GM12872 (cell line): ENCODE measurements around the gene AKAP3.

ENCODE experiments used
- TF ChIP-seq, protein P1 (sequence below): IDR thresholded peaks from 3 replicates; pipeline ENCODE4 v1.5.1; 2011; ENCODE audit warnings: low read depth, mild to moderate bottlenecking, low read length, moderate library complexity; ENCODE audit not compliant: insufficient read depth

AKAP3 gene

DNA sequence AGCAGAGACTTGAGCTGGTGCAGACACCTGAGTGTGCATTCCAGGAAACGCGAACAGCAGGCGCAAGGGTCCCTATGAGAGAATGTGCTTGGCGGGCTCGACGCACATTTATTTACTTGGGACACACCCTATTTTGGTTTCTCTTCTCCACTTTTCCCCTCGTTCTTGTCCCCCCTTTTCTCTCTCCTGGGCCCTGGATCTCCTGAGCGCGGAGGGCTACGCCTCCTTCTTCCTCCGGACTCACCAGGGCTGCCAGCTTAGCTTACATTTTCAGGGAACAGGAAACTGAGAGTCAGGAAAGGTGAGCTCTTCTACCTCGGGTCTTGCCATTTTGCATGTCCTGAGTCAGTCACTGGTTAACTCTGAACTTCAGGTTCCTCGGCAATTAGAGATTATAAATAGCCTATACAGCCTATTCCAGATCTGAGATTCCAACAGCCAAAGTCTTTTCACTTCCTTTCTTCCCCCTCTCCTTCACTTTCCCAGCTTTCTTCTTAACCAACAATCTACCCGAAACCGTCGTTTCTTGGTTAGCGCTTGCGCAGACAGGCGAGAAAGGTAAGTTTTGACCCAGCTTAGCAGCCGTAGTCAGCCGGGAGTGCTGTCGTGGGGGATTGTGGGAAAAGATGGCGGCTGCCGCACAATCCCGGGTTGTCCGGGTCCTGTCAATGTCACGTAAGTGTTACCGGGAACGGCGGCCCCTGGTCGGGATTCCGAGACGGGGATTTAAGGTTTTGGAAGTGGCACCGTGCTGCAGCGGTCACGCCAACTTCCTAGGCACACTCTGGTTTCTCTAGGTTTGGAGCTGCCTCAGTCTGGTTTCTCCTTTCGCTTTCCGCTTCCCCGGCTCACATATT lies at the start of gene AKAP3, which contains the start of gene NDUFA9:
Gene AKAP3, minus strand, starts transcription at position 551 of the 857 bp plus-strand sequence. CDS start 10,855 bp downstream, outside the sequence.
Gene NDUFA9, plus strand, starts transcription at position 614 of the 857 bp plus-strand sequence. Its CDS starts 13 bp downstream, at position 627.
- TF ChIP-seq, protein P1, sequence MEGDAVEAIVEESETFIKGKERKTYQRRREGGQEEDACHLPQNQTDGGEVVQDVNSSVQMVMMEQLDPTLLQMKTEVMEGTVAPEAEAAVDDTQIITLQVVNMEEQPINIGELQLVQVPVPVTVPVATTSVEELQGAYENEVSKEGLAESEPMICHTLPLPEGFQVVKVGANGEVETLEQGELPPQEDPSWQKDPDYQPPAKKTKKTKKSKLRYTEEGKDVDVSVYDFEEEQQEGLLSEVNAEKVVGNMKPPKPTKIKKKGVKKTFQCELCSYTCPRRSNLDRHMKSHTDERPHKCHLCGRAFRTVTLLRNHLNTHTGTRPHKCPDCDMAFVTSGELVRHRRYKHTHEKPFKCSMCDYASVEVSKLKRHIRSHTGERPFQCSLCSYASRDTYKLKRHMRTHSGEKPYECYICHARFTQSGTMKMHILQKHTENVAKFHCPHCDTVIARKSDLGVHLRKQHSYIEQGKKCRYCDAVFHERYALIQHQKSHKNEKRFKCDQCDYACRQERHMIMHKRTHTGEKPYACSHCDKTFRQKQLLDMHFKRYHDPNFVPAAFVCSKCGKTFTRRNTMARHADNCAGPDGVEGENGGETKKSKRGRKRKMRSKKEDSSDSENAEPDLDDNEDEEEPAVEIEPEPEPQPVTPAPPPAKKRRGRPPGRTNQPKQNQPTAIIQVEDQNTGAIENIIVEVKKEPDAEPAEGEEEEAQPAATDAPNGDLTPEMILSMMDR, result no peak

DNA sequence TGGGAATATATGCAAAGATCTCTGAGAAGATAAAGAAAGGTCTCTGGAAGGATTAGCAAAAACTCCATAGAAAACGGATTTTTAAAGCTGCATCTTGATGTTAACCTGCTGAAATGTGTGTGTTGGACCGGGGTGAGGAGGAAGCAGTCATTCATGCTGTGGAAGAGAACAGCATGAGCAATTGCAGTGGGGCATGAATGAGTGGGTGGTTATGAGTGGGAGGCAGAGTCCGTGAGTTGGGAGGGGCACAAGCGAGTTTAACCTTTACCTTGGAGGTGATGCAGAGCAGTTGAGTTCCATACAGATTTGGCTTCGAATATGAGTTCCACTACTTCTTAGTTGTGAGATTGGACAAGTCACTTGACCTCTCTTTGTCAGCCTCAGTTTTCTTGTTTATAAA lies 41.9 kb upstream of the AKAP3 start:
- TF ChIP-seq, protein P1, result no peak

DNA sequence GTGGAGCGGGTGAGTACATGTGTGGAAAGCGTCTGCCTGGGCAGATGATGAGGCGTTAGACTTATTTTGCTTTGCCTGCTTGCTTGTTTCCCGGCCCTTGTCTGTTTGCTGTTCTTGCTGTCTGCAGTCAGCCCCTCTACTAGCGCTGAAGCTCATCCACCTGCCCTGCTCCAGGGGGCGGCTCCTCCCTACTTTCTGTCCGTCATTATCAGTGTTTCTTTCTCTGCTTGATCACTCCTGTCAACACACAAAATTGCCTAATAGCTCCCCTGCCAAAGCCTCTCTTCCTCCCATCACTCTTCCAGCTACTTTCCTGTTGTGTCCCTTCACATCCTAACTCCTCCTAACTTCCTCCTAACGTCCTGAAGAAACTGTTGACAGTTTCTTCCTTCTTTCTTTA lies 36.5 kb upstream of the AKAP3 start:
- TF ChIP-seq, protein P1, result no peak

DNA sequence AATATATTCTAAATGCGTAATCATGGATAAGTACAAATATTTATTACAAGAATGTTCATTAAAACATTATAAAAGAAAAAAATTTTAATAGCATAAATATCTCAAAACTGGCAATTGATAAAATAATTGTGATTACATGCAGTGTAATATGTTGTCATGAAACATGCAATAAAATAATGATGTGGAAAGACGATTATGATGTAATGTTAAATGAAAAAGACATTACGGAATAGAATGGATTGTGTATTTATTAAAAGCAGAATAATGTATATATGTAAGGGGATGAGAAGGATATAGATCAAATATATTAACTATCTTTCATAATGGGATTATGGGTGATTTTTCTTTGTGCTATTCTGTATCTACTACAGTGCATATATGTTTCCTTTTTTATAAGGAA lies 32.9 kb upstream of the AKAP3 start:
- TF ChIP-seq, protein P1, result no peak

DNA sequence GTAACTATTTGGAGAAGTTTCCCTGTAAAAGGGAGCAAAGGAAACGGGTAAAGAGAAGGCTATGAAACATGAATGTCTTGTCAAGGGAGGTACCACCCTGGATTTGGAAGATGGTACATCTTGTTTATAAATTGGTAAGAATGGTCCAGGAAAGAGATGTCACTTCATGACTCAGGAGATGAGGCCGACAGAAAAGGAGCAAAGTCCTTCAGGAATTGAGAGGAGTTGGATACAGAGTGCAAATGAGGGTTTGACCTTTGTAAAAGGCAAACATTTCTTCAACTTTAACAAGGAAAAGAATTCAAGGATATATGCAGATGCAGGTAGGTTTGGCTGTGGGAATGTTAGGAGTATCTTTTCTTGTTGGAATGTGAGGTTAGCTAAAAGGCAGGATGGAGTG lies 30.9 kb upstream of the AKAP3 start:
- TF ChIP-seq, protein P1, result no peak

DNA sequence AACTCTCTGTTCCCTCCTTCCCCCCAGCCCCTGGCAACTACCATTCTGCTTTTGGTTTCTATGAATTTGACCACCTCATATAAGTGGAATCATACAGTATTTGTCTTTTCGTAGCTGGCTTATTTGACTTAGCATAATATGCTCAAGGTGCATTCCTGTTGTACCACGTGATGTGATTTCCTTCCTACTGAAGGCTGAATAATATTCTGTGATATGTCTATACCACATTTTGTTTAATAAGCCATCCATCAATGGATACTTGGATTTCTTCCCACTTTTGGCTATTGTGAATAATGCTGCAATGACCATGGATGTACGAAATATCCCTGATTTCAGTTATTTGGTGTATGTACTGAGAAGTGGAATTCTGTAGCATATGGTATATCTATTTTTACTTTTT lies 16.4 kb upstream of the AKAP3 start:
- TF ChIP-seq, protein P1, result no peak

DNA sequence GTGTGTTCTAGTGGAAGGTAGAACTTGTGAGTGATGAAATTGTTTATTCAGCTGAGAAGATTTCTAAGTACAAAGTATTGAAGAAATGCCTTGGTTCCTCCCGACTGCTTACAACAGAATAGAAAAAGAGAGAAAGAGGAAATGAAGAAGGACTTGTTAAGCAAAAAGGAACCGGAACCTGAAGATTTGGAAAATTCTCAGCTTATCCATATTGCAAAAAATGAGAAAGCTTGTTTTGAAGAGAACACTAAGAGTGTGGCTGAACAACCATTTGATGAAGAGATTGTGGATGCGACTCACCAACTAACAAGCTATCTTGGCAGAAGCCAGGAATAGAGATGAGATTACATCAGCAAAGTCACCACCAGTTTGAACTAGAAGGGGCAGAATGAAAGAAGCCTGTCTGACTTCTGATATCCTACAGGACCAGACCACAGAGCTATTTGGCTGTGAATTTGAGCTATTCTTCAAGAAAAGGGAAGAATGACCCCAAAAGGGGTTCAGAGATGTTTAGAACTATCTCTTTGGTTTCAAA lies 15.2 kb upstream of the AKAP3 start:
- TF ChIP-seq, protein P1, result no peak
